Uterus (tissue), 4 donors: ENCODE results near the gene CCDC178. TPM values are rescaled to one million over a fixed set of nuclear protein-coding genes. Genes with fewer than 3 reads are reported as not detected.
"Not testable (repeated sequence)": the region's sequence is repeated elsewhere in the genome, so short reads cannot be mapped to it uniquely, and the experiment has no call there.

ENCODE experiments used
- DNase-seq, 2 donors: peaks; one replicate each; pipeline ENCODE4 v3.0.0-alpha.2; 2019 to 2020
- H3K27ac ChIP-seq, 2 donors: fragments of 200-600 bp; sonication (generic); 1 replicate in 1 of 2; 2 replicates in 1 of 2; pipeline ENCODE4 v1.5.1; 2016 to 2018
- H3K27me3 ChIP-seq, 2 donors: fragments of 200-600 bp; sonication (generic); one replicate each; pipeline ENCODE4 v1.5.1; 2018 to 2019; ENCODE audit warnings: control low read depth in 1 of 2
- H3K36me3 ChIP-seq, 2 donors: fragments of 200-600 bp; sonication (generic); one replicate each; pipeline ENCODE4 v1.5.1; 2019; ENCODE audit warnings: control low read depth in 1 of 2
- H3K4me1 ChIP-seq, 2 donors: fragments of 200-600 bp; sonication (generic); one replicate each; pipeline ENCODE4 v1.5.1; 2018 to 2019; ENCODE audit warnings: control low read depth in 1 of 2
- H3K4me3 ChIP-seq, 2 donors: fragments of 200-600 bp; sonication (generic); 1 replicate in 1 of 2; 2 replicates in 1 of 2; pipeline ENCODE4 v1.5.1; 2018 to 2019; ENCODE audit warnings: mild to moderate bottlenecking in 1 of 2
- H3K9me3 ChIP-seq, 2 donors: fragments of 200-600 bp; sonication (generic); one replicate each; pipeline ENCODE4 v1.5.1; 2019; ENCODE audit warnings: control low read depth in 1 of 2
- POLR2A ChIP-seq, 2 donors: fragments of 450-650 bp; IDR thresholded peaks; one replicate each; pipeline ENCODE4 v1.6.1; 2016; ENCODE audit warnings: antibody characterized with exemption in 2 of 2, mild to moderate bottlenecking in 1 of 2, moderate library complexity in 1 of 2
- intact Hi-C: fragments of 100-400 bp; cut with DNase I; formaldehyde crosslinking; loops from one replicate; pipeline ENCODE4 v1.15.1; 2023; ENCODE audit warnings: low total_unique reads
- total RNA-seq, 4 donors: library from RNA; depleted of rRNA in 3 of 4; stranded (reverse); fragments of >200 nt in 3 of 4; gene quantifications; one replicate each; pipeline versions ENCODE4 v1.1.0 to v1.2.4, GENCODE V29; 2014 to 2023
- TF ChIP-seq, protein P1 (sequence below), 4 experiments: fragments of 200-600 bp in 2 of 4; fragments of 450-650 bp in 2 of 4; sonication (generic) in 2 of 4; IDR thresholded peaks; one replicate each; pipeline ENCODE4 v1.5.1; 2016 to 2019; ENCODE audit warnings: antibody characterized with exemption in 4 of 4, mild to moderate bottlenecking in 2 of 4, moderate library complexity in 1 of 4
- donor health status: DM: yes; HTN: yes; CAD: no.

CCDC178 gene
- total RNA-seq, 4 donors from 2014 or later = 1.0 to 28.7 (median 8.8) TPM

DNA sequence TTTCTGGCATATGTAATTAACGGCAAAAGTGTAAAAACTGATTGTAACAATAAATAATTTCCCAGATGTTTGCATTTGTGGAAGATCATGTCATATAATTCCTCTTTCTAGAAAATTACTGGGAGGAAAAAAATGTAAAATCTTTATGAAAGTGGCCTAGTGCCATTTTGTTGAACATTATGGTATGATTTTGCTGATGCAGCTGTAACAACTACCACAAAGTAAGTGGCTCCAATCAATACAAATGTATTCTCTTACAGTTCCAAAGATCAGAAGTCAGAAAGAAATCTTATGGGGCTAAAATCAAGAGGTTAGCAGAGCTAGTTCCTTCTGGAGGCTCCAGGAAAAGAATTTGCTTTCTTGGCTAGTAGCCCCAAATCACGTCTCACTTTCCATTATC lies 281.4 kb downstream of the CCDC178 start:
- Histone ChIP-seq H3K36me3 (no peaks in the 10 kb centered on the region), H3K4me1 (no peaks in the 10 kb centered on the region), H3K27me3 (no peaks in the 10 kb centered on the region), H3K4me3 (no peak overlapping the region), H3K27ac (no peak overlapping the region), H3K9me3 (no peaks in the 10 kb centered on the region)
- DNase-seq = no peak
- no peak for TF ChIP-seq POLR2A (IDR thresholded peaks at IDR 0.05)
- TF ChIP-seq, protein P1, sequence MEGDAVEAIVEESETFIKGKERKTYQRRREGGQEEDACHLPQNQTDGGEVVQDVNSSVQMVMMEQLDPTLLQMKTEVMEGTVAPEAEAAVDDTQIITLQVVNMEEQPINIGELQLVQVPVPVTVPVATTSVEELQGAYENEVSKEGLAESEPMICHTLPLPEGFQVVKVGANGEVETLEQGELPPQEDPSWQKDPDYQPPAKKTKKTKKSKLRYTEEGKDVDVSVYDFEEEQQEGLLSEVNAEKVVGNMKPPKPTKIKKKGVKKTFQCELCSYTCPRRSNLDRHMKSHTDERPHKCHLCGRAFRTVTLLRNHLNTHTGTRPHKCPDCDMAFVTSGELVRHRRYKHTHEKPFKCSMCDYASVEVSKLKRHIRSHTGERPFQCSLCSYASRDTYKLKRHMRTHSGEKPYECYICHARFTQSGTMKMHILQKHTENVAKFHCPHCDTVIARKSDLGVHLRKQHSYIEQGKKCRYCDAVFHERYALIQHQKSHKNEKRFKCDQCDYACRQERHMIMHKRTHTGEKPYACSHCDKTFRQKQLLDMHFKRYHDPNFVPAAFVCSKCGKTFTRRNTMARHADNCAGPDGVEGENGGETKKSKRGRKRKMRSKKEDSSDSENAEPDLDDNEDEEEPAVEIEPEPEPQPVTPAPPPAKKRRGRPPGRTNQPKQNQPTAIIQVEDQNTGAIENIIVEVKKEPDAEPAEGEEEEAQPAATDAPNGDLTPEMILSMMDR (IDR thresholded peaks at IDR 0.05) = no peak
- intact Hi-C loops = no loop called here

DNA sequence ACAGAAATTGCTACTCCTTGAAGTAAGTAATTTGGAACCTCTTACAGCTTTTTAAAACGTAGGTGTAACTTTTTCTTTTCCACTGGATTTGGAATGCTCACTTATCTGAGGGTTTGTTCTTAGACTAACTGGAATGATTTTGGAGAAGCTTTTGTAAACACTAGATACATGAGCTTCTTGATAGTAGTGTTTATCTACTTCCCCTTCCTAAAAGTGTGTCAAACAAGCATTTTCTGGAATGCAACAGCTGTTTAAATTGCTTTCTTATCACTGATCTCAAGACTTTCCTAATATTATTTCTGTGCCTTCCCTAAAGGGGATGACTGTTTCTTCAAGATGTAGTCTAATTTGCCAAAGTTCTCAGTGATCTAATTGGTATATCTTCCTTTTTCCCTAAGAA lies 282.6 kb downstream of the CCDC178 start:
- no peak overlapping the region for H3K27ac ChIP-seq
- no peaks in the 10 kb centered on the region for H3K36me3 ChIP-seq
- H3K9me3 ChIP-seq = no peaks in the 10 kb centered on the region
- TF ChIP-seq, protein P1 (IDR thresholded peaks at IDR 0.05) = no peak
- no peak for TF ChIP-seq POLR2A (IDR thresholded peaks at IDR 0.05)
- H3K27me3 ChIP-seq = no peaks in the 10 kb centered on the region
- intact Hi-C loops = no loop called here
- H3K4me3 ChIP-seq = no peak overlapping the region
- H3K4me1 ChIP-seq = no peaks in the 10 kb centered on the region
- DNase-seq = no peak

DNA sequence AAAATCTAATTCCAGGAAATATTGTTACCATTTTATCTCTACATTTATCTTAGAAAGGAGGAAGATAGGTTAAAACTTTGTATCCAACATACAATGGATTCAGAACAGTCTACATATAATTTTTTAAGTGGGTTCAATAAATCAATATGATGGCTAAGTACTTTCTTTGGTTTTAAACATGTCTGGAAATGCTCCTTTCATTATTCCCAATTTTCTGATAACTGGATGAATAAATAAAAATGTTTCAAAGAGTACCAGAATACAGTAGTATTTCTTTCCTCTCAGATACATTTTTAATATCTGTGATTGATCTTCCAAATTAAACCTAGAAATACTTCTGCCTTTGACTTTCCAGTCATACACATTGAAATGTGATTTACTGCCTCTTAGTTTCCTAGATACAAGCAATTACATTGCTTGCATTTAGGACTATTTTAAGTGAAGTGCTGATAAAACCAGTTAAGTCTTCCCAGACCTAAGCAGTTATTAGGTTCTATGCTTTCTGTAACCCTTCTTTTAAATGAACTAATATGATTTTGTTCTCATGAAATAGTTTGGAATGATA lies 283.5 kb downstream of the CCDC178 start:
- intact Hi-C loops = no loop called here
- H3K4me1 ChIP-seq = no peaks in the 10 kb centered on the region
- no peak overlapping the region for H3K27ac ChIP-seq
- H3K36me3 ChIP-seq = no peaks in the 10 kb centered on the region
- H3K9me3 ChIP-seq = no peaks in the 10 kb centered on the region
- no peak for DNase-seq
- H3K27me3 ChIP-seq = no peaks in the 10 kb centered on the region
- TF ChIP-seq POLR2A (IDR thresholded peaks at IDR 0.05) = no peak
- H3K4me3 ChIP-seq = no peak overlapping the region

DNA sequence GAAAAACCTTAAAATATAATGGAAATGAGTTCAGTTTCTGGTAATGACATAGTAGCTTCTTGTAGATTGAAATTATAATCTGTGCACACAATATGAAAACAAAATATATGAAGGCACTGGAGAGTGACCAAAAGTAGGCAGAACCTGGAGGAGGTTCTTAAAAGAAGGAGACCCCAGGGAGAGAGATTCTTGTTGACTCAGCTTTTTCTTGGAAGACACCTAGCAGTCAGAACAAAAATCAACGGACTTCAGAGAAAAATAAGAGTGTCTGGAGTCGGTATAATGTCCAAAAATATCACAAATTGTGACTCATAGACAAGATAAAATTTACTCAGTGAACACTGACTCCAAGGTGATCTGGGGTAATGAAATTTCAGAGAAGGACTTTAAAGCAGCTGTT lies 286.5 kb downstream of the CCDC178 start:
- Histone ChIP-seq H3K4me1 (no peaks in the 10 kb centered on the region), H3K4me3 (no peak overlapping the region), H3K27ac (no peak overlapping the region), H3K27me3 (no peaks in the 10 kb centered on the region), H3K9me3 (no peaks in the 10 kb centered on the region), H3K36me3 (no peaks in the 10 kb centered on the region)
- TF ChIP-seq, protein P1 (IDR thresholded peaks at IDR 0.05) = no peak
- no peak for TF ChIP-seq POLR2A (IDR thresholded peaks at IDR 0.05)
- intact Hi-C loops = no loop called here
- DNase-seq = no peak

DNA sequence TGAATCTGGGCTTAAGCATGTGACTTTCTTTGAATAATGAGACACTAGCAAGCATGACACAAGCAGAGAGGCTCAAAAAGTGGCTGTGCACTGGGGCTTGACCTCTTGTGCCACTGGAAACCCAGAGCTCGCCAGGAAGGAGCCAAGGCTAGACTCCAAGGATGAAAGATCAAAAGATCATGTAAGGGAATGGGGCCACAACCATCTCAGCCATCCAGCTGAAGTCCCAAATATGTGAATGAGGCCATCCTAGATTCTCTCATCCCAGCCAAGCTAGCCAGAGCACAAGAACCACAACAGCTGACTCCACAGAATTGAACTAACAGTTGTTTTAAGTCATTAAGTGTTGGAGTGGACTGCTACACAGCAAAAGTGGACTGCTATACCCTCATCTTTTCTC lies 288.1 kb downstream of the CCDC178 start:
- no peak for TF ChIP-seq POLR2A (IDR thresholded peaks at IDR 0.05)
- TF ChIP-seq, protein P1 (IDR thresholded peaks at IDR 0.05) = no peak

DNA sequence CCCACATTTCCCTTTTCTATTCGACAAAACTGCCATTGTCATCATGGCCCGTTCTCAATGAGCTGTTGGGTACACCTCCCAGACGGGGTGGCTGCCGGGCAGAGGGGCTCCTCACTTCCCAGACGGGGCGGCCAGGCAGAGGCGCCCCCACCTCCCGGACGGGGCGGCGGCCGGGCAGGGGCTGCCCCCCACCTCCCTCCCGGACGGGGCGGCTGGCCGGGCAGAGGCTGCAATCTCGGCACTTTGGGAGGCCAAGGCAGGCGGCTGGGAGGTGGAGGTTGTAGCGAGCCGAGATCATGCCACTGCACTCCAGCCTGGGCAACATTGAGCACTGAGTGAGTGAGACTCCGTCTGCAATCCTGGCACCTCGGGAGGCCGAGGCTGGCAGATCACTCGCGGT lies 292.7 kb downstream of the CCDC178 start:
- H3K27ac ChIP-seq, H3K36me3 ChIP-seq, H3K9me3 ChIP-seq, H3K4me3 ChIP-seq, H3K4me1 ChIP-seq, H3K27me3 ChIP-seq, intact Hi-C loops, DNase-seq: not testable (repeated sequence)

More for the DNA sequence above, 288.1 kb downstream of the CCDC178 start:
- no peaks in the 10 kb centered on the region for H3K36me3 ChIP-seq
- intact Hi-C loops = no loop called here
- no peaks in the 10 kb centered on the region for H3K27me3 ChIP-seq
- no peak overlapping the region for H3K4me3 ChIP-seq
- H3K27ac ChIP-seq = no peak overlapping the region
- DNase-seq = no peak
- no peaks in the 10 kb centered on the region for H3K9me3 ChIP-seq
- no peaks in the 10 kb centered on the region for H3K4me1 ChIP-seq
